ENCODE results near the gene VTI1A. TPM values are rescaled to one million over a fixed set of nuclear protein-coding genes. Genes with fewer than 3 reads are reported as not detected.
A peak's percentile ranks its signal among the peaks of the same experiment; 100 is the strongest.

The VTI1A gene
- total and polyA plus RNA-seq, 2 of the 13 experiments (the other 11 are each of a cell fraction or from before 2014, with no cell fraction given): 11.7 to 32.7 TPM

DNA sequence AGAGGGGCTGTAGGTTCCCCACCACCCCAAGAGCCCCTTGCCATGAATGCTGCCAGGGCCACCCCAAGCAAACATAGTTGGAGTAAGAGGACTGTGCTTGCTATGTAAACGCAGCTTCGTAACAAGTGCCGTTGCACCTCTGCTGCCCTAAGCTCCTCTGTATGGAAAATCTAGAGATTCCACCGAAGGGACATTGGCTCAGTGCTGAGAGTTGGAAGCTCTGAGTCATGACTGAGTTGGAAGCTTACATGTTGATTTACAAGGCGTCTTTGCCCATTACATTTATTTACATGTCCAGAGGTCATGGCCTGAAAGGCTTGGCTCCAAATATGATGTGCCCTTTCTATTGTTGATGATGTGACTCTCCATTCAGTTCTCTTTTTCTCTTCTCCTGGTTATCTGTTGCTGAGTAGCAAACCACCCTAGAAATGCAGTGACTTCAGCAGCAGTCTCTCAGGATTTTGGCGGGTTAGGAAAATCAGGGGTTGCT, 270.0 kb downstream of the VTI1A start (continued):
- TF ChIP-seq, protein P1, sequence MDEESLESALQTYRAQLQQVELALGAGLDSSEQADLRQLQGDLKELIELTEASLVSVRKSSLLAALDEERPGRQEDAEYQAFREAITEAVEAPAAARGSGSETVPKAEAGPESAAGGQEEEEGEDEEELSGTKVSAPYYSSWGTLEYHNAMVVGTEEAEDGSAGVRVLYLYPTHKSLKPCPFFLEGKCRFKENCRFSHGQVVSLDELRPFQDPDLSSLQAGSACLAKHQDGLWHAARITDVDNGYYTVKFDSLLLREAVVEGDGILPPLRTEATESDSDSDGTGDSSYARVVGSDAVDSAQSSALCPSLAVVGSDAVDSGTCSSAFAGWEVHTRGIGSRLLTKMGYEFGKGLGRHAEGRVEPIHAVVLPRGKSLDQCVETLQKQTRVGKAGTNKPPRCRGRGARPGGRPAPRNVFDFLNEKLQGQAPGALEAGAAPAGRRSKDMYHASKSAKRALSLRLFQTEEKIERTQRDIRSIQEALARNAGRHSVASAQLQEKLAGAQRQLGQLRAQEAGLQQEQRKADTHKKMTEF (CRISPR knock-in tag; IDR thresholded peaks at IDR 0.05): peak; percentile 70
- TF ChIP-seq BCL6 (CRISPR knock-in tag; IDR thresholded peaks at IDR 0.05) (peak; percentile 81), ZSCAN9 (CRISPR knock-in tag; IDR thresholded peaks at IDR 0.05; ENCODE audit: borderline replicate concordance) (peak; percentile 88; the same call in 1 of the 2 replicates), HNRNPUL1 (IDR thresholded peaks at IDR 0.05; ENCODE audit: low read depth, low read length) (no peak), STAT5B (CRISPR knock-in tag; IDR thresholded peaks at IDR 0.05) (no peak), NBN (conservative IDR thresholded peaks at IDR 0.05) (no peak), EP300 (IDR thresholded peaks at IDR 0.05; ENCODE audit: low read depth in 2 of 2, low read length in 2 of 2) (peak; percentile 22 to 87), EP300 (CRISPR knock-in tag; IDR thresholded peaks at IDR 0.05; ENCODE audit: borderline replicate concordance) (peak; percentile 88), ZFP41 (CRISPR knock-in tag; IDR thresholded peaks at IDR 0.05; ENCODE audit: borderline replicate concordance) (no peak), SMYD3 (CRISPR knock-in tag; IDR thresholded peaks at IDR 0.05) (0 out of 2 replicates have a peak, but pooled peaks have one; percentile 47), SP4 (CRISPR knock-in tag; IDR thresholded peaks at IDR 0.05) (no peak), ATF4 (CRISPR knock-in tag; IDR thresholded peaks at IDR 0.05) (peak in 1 of 2 experiments; percentile 72; a peak in 2 of 4 replicates), SMARCE1 (IDR thresholded peaks at IDR 0.05; ENCODE audit: borderline replicate concordance) (peak; percentile 71; the same call in 1 of the 2 replicates), FOXK1 (CRISPR knock-in tag; IDR thresholded peaks at IDR 0.05; ENCODE audit: borderline replicate concordance, low read depth) (peak; percentile 81; the same call in 1 of the 2 replicates), CREM (IDR thresholded peaks at IDR 0.05) (peak; percentile 62; the same call in 1 of the 2 replicates), CREM (CRISPR knock-in tag; IDR thresholded peaks at IDR 0.05) (no peak), ZNF792 (CRISPR knock-in tag; IDR thresholded peaks at IDR 0.05) (peak; percentile 54; the same call in 1 of the 2 replicates), HOXA3 (CRISPR knock-in tag; IDR thresholded peaks at IDR 0.05) (peak; percentile 51; the same call in 1 of the 2 replicates), HNRNPL (IDR thresholded peaks at IDR 0.05; ENCODE audit: low read depth, low read length) (0 out of 2 replicates have a peak, but pooled peaks have one; percentile 25), ZNF572 (CRISPR knock-in tag; IDR thresholded peaks at IDR 0.05) (no peak), PHF5A (CRISPR knock-in tag; IDR thresholded peaks at IDR 0.05; ENCODE audit: low read depth, unreplicated experiment) (no peak), MBD4 (IDR thresholded peaks at IDR 0.05; ENCODE audit: borderline replicate concordance, low read length) (peak; percentile 81; the same call in 1 of the 2 replicates)
- TF ChIP-seq, protein P2, sequence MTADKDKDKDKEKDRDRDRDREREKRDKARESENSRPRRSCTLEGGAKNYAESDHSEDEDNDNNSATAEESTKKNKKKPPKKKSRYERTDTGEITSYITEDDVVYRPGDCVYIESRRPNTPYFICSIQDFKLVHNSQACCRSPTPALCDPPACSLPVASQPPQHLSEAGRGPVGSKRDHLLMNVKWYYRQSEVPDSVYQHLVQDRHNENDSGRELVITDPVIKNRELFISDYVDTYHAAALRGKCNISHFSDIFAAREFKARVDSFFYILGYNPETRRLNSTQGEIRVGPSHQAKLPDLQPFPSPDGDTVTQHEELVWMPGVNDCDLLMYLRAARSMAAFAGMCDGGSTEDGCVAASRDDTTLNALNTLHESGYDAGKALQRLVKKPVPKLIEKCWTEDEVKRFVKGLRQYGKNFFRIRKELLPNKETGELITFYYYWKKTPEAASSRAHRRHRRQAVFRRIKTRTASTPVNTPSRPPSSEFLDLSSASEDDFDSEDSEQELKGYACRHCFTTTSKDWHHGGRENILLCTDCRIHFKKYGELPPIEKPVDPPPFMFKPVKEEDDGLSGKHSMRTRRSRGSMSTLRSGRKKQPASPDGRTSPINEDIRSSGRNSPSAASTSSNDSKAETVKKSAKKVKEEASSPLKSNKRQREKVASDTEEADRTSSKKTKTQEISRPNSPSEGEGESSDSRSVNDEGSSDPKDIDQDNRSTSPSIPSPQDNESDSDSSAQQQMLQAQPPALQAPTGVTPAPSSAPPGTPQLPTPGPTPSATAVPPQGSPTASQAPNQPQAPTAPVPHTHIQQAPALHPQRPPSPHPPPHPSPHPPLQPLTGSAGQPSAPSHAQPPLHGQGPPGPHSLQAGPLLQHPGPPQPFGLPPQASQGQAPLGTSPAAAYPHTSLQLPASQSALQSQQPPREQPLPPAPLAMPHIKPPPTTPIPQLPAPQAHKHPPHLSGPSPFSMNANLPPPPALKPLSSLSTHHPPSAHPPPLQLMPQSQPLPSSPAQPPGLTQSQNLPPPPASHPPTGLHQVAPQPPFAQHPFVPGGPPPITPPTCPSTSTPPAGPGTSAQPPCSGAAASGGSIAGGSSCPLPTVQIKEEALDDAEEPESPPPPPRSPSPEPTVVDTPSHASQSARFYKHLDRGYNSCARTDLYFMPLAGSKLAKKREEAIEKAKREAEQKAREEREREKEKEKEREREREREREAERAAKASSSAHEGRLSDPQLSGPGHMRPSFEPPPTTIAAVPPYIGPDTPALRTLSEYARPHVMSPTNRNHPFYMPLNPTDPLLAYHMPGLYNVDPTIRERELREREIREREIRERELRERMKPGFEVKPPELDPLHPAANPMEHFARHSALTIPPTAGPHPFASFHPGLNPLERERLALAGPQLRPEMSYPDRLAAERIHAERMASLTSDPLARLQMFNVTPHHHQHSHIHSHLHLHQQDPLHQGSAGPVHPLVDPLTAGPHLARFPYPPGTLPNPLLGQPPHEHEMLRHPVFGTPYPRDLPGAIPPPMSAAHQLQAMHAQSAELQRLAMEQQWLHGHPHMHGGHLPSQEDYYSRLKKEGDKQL (CRISPR knock-in tag; IDR thresholded peaks at IDR 0.05; ENCODE audit: low read depth): peak; percentile 49; the same call in 1 of the 2 replicates

Data from HepG2 (cell line).